Mesothelial cell of epicardium (in vitro differentiated cells): ENCODE results near the gene VPS8. TPM values are rescaled to one million over a fixed set of nuclear protein-coding genes. Genes with fewer than 3 reads are reported as not detected.

Experiments used
- DNase-seq, 2 experiments: peaks; one replicate each; pipeline ENCODE4 v3.0.0; 2021; ENCODE audit warnings: low spot score in 2 of 2; ENCODE audit not compliant: unreplicated experiment in 2 of 2
- H3K27ac Mint-ChIP-seq: 2 replicates; pipeline ENCODE4 v1.8.0; 2021; ENCODE audit warnings: mixed read lengths
- H3K27me3 Mint-ChIP-seq: 2 replicates; pipeline ENCODE4 v1.8.0; 2021; ENCODE audit warnings: low read depth, mixed read lengths
- H3K36me3 Mint-ChIP-seq: 2 replicates; pipeline ENCODE4 v1.8.0; 2021; ENCODE audit warnings: mixed read lengths
- H3K4me1 Mint-ChIP-seq: 2 replicates; pipeline ENCODE4 v1.8.0; 2021; ENCODE audit warnings: mixed read lengths
- H3K4me3 Mint-ChIP-seq: 2 replicates; pipeline ENCODE4 v1.8.0; 2021; ENCODE audit warnings: mild to moderate bottlenecking, moderate library complexity, mixed read lengths
- H3K9me3 Mint-ChIP-seq: 2 replicates; pipeline ENCODE4 v1.8.0; 2021; ENCODE audit warnings: mixed read lengths
- total RNA-seq: library from RNA; stranded (reverse); gene quantifications from 3 replicates; pipeline ENCODE4 v1.2.1, GENCODE V29; 2021
- TF ChIP-seq, protein P1 (sequence below): fragments of 200-600 bp; sonication (generic); IDR thresholded peaks from one replicate; pipeline ENCODE4 v1.5.0; 2021; ENCODE audit warnings: antibody characterized with exemption; ENCODE audit not compliant: unreplicated experiment

The VPS8 gene
- total RNA-seq, 1 donor from 2014 or later = 82.4 TPM

DNA sequence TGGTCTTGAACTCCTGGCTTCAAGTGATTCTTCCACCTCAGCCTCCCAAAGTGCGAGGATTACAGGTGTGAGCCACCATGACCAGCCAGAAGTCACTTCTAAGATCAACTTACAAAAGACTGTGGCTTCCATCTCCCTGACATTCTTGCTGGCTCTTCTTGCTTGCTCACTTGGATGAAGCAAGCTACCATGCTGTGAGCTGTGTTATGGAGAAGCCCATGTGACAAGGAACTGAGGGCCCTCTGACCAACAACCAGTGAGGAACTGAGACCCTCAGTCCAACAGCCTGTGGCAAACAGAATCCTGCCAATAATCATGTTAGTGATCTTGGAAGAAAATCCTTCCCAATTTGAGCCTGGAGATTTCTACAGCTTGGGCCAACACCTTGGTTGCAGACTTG, 7.2 kb upstream of the VPS8 start:
- Mint-ChIP-seq H3K9me3 (no peaks in the 10 kb centered on the region), H3K36me3 (no peaks in the 10 kb centered on the region), H3K4me1 (peaks cover 37% of the 10 kb centered on the region), H3K27me3 (no peaks in the 10 kb centered on the region), H3K27ac (no peak overlapping the region), H3K4me3 (no peak overlapping the region)
- no peak for DNase-seq
- TF ChIP-seq, protein P1, sequence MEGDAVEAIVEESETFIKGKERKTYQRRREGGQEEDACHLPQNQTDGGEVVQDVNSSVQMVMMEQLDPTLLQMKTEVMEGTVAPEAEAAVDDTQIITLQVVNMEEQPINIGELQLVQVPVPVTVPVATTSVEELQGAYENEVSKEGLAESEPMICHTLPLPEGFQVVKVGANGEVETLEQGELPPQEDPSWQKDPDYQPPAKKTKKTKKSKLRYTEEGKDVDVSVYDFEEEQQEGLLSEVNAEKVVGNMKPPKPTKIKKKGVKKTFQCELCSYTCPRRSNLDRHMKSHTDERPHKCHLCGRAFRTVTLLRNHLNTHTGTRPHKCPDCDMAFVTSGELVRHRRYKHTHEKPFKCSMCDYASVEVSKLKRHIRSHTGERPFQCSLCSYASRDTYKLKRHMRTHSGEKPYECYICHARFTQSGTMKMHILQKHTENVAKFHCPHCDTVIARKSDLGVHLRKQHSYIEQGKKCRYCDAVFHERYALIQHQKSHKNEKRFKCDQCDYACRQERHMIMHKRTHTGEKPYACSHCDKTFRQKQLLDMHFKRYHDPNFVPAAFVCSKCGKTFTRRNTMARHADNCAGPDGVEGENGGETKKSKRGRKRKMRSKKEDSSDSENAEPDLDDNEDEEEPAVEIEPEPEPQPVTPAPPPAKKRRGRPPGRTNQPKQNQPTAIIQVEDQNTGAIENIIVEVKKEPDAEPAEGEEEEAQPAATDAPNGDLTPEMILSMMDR = no peak

DNA sequence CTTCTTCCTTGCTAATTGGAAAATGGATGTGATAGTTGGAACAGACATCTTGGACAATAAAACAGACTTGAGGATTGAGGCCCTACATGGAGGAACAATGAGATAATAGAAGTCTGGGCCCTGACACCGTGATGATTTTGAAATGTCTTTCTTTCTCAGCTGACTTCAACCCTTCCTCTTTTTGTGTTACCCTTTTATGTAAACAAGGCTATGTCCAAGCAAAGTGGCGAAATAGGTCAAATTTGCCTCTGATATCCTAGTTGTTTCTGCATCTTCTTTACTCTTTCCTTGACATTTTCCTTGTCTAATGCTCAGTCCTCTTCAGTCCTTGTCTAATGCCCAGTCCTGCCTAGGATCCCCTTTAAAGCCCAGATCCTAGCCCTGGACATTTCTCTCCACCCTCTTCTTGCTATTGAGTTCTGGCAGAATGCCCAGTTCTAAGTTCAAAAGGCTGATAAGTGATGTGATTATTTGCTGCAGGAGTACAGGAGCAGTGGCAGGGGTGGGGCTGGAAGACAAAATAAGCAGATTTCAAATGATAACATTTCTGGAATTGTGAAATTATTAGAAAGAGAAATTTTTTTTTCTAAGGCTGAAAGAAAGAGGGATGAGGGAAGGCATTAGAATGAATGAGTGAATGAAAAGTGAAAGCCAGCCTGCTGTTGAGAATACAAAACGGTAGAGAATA, 6.5 kb upstream of the VPS8 start:
- no peak for DNase-seq
- Mint-ChIP-seq H3K9me3 (no peaks in the 10 kb centered on the region), H3K27ac (peak overlapping the region; percentile 14), H3K36me3 (no peaks in the 10 kb centered on the region), H3K4me3 (no peak overlapping the region), H3K27me3 (no peaks in the 10 kb centered on the region), H3K4me1 (peaks cover 37% of the 10 kb centered on the region)
- TF ChIP-seq, protein P1 = no peak

- TF ChIP-seq, protein P1 = no peak
- no peak for DNase-seq
- no peaks in the 10 kb centered on the region for H3K36me3 Mint-ChIP-seq
- peaks cover 29% of the 10 kb centered on the region for H3K4me1 Mint-ChIP-seq
- no peak overlapping the region for H3K4me3 Mint-ChIP-seq
- H3K27me3 Mint-ChIP-seq = no peaks in the 10 kb centered on the region
- H3K27ac Mint-ChIP-seq = peak overlapping the region; percentile 6
- no peaks in the 10 kb centered on the region for H3K9me3 Mint-ChIP-seq
Observed at GRCh38 chr3:184806567-184807271, 5.2 kb upstream of the VPS8 start.

DNA sequence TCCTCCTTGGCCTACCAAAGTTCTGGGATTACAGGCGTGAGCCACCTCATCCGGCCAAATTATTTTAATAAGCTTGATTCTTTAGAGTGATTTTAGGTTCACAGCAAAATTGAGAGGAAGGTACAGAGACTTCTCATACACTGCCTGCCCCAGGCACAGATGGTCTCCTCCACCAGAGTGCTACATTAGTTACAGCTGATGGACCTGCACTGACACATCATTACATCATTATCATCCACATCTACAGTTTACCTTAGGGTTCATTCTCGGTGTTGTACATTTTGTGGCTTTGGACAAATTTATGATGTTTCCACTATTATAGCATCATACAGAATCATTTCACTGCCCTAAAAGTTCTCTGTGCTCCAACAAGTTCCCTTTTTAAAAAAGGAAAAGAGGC, 4.4 kb upstream of the VPS8 start:
- no peak overlapping the region for H3K4me3 Mint-ChIP-seq
- TF ChIP-seq, protein P1 = no peak
- H3K27me3 Mint-ChIP-seq = no peaks in the 10 kb centered on the region
- peaks cover 33% of the 10 kb centered on the region for H3K4me1 Mint-ChIP-seq
- no peak overlapping the region for H3K27ac Mint-ChIP-seq
- no peaks in the 10 kb centered on the region for H3K36me3 Mint-ChIP-seq
- H3K9me3 Mint-ChIP-seq = no peaks in the 10 kb centered on the region
- DNase-seq = no peak

DNA sequence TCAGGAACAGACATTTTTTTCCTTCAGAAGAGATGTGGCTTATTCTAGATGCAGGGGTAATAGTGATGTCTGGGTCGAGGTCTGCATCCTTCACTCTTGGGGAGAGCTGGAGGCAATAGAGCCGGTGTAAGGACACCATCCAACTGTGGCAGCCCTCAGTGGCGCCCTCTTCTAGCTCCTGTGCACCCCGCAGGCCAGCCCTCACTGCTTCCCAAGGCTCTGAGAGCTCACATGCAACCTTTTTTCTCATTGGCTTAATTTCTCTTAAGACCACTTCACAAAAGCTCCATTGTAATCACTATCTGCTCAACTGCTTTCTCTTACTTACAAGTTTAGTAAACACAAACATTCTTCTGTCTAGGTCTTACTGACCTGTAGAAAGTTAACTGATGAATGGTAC, 3.9 kb upstream of the VPS8 start:
- TF ChIP-seq, protein P1 = no peak
- Mint-ChIP-seq H3K4me1 (peaks cover 36% of the 10 kb centered on the region), H3K9me3 (no peaks in the 10 kb centered on the region), H3K4me3 (no peak overlapping the region), H3K27ac (no peak overlapping the region), H3K36me3 (no peaks in the 10 kb centered on the region), H3K27me3 (no peaks in the 10 kb centered on the region)
- DNase-seq = no peak
